ENCODE measurements around the gene INKA2. TPM values are rescaled to one million over a fixed set of nuclear protein-coding genes. Genes with fewer than 3 reads are reported as not detected.

Gene INKA2
- total and polyA plus RNA-seq, 12 donors: 6.8 to 34.6 (median 12.5) TPM

DNA sequence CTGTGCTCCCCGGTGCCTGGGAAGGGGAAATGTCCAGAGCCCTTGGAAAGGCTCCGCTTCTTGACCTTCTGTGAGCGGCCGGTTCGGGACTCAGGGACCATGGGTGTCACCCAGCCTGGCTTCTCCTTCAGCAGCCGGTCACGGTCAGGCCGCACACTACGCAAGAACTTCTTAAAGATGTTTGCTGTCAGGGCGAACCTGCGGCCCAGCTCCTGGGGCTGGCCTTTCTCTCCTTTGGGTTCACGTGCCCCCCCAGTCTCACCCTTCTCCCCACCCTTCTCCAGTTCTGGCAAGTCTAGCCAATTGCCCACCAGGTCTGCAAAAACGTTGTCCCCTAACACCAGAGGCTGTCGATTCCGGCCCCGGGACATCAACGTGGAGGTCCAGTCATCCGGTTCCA, 12.1 kb downstream of the INKA2 start:
- DNase-seq (no peak), ATAC-seq (no peak)
- Histone ChIP-seq H3K36me3 (peaks cover 0 to 28% (median 10%) of the 10 kb centered on the region in 9 donors), H3K4me1 (peaks cover 24 to 92% (median 67%) of the 10 kb centered on the region in 9 donors), H3K27me3 (no peaks in the 10 kb centered on the region), H3K4me3 (no peak overlapping the region), H3K27ac (peak overlapping the region in 2 of 10 donors; percentile 31 to 58), H3K9me3 (no peaks in the 10 kb centered on the region)
- intact Hi-C loops (cut with DNase I): loop anchor here in 1 of 10 donors (2.0 kb wide), 1 partner anchor 20 kb away; no protein-coding TSS in a partner anchor
- 83 to 87% methylated on average over 18 of the region's 18 CpGs for WGBS, 2 donors
- TF ChIP-seq, protein P1, sequence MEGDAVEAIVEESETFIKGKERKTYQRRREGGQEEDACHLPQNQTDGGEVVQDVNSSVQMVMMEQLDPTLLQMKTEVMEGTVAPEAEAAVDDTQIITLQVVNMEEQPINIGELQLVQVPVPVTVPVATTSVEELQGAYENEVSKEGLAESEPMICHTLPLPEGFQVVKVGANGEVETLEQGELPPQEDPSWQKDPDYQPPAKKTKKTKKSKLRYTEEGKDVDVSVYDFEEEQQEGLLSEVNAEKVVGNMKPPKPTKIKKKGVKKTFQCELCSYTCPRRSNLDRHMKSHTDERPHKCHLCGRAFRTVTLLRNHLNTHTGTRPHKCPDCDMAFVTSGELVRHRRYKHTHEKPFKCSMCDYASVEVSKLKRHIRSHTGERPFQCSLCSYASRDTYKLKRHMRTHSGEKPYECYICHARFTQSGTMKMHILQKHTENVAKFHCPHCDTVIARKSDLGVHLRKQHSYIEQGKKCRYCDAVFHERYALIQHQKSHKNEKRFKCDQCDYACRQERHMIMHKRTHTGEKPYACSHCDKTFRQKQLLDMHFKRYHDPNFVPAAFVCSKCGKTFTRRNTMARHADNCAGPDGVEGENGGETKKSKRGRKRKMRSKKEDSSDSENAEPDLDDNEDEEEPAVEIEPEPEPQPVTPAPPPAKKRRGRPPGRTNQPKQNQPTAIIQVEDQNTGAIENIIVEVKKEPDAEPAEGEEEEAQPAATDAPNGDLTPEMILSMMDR (IDR thresholded peaks at IDR 0.05): no peak

DNA sequence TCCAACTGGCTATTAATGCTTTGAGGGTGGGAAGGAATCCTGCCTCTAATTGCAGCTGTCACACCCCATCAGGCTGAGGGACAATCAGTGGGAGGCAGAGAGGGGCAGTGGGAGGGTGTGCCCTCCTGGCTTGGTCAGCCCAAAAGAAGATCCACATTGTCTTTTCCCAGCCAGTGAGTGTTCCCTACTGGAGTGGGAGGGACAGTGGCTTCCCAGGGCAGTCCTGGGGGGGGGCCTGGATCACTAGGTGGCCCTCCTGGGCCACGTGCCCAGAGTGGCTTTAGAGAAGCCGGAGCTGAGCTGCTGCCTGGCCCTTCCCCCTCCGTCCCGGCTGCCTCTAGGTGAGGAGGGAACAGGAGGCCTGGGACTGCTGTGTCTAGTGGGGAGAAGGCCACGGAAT, 14.0 kb downstream of the INKA2 start:
- TF ChIP-seq, protein P1 (IDR thresholded peaks at IDR 0.05): no peak
- H3K36me3 ChIP-seq: peaks cover 0 to 22% (median 10%) of the 10 kb centered on the region in 9 donors
- intact Hi-C loops (cut with DNase I): no loop called here
- H3K27me3 ChIP-seq: no peaks in the 10 kb centered on the region
- DNase-seq (peak; percentile 73 to 76), ATAC-seq (peak; percentile 53 to 87 (median 65))
- 32% methylated on average over 5 of the region's 5 CpGs for WGBS, 2 donors
- H3K4me1 ChIP-seq: peaks cover 33 to 91% (median 69%) of the 10 kb centered on the region in 9 donors
- H3K27ac ChIP-seq: peak overlapping the region in 8 of 10 donors; percentile 15 to 60 (median 26)
- no peaks in the 10 kb centered on the region for H3K9me3 ChIP-seq
- H3K4me3 ChIP-seq: no peak overlapping the region

DNA sequence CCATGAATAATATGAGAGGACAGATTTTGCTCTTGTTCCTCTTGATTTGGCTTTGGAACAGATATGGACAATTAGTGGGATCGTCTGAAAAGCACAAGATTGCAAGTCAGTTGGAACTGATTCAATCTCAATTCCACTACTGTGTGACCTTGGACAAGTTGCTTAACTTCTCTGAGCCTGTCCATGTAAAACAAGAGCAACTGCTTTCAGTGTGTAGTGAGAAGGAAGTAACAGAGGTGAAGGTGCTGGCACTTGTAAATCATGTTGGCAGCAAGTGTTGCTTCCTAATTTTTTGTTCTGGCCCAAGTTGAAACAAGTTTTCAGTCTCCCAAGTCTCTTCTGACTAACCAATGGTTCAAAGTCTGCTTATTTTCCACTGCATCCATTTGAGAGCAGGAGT, 15.3 kb downstream of the INKA2 start:
- ATAC-seq: no peak
- Histone ChIP-seq H3K27me3 (no peaks in the 10 kb centered on the region), H3K36me3 (peaks cover 0 to 22% (median 10%) of the 10 kb centered on the region in 9 donors), H3K9me3 (no peaks in the 10 kb centered on the region), H3K4me1 (peaks cover 27 to 89% (median 69%) of the 10 kb centered on the region in 9 donors), H3K27ac (peak overlapping the region in 2 of 10 donors; percentile 21 to 46), H3K4me3 (no peak overlapping the region)
- intact Hi-C loops (cut with DNase I): no loop called here
- WGBS, 2 donors: 55 to 56% methylated on average over 1 of the region's 1 CpG
- DNase-seq: no peak
- TF ChIP-seq, protein P1 (IDR thresholded peaks at IDR 0.05): no peak

DNA sequence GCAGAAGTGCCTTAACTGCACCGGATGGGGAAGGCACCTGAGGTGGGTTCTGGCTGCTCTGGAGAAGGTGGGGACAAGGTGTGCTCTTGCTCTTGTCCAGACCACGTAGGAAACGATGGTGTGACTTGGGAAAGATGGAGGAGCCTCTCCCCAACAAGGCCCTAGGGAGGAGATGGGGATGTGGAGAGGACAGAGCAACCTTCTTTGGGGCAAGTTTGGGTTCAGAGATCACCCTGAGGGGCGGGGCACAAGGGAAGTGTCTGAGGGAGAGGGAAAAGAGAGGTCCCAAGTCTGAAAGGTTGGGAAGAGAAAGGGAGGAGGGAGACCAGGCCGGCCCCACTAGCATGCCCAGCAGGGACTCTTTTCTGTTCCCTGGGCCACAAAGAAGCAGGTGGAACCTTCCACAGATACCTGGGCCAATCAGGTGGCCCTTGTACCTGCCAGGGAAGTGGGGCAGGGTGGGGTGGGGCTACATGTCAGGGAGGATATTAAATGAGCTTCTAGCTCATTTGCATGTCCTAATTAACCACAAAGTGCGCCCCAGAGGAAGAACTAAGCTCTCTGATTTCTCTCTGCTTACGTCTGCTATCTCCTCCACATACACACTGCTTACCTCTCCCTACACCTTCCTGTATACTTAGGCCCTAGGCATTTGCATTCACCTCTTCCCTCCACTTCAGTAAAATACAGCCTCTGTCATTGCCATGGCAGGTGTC, 15.9 kb downstream of the INKA2 start:
- TF ChIP-seq, protein P1 (IDR thresholded peaks at IDR 0.05): no peak
- peaks cover 27 to 85% (median 64%) of the 10 kb centered on the region in 9 donors for H3K4me1 ChIP-seq

More for the DNA sequence above, 15.9 kb downstream of the INKA2 start:
- Histone ChIP-seq H3K27me3 (no peaks in the 10 kb centered on the region), H3K36me3 (peaks cover 0 to 22% (median 10%) of the 10 kb centered on the region in 9 donors), H3K9me3 (no peaks in the 10 kb centered on the region), H3K4me3 (no peak overlapping the region), H3K27ac (peak overlapping the region in 5 of 10 donors; percentile 46 to 94 (median 65))
- no peak for DNase-seq
- ATAC-seq: no peak
- intact Hi-C loops (cut with DNase I): no loop called here
- 88 to 90% methylated on average over 7 of the region's 7 CpGs for WGBS, 2 donors
